Measurements from ENCODE around the gene CNGB1.
"Not testable (repeated sequence)": the region's sequence is repeated elsewhere in the genome, so short reads cannot be mapped to it uniquely, and the experiment has no call there.

The CNGB1 gene

DNA sequence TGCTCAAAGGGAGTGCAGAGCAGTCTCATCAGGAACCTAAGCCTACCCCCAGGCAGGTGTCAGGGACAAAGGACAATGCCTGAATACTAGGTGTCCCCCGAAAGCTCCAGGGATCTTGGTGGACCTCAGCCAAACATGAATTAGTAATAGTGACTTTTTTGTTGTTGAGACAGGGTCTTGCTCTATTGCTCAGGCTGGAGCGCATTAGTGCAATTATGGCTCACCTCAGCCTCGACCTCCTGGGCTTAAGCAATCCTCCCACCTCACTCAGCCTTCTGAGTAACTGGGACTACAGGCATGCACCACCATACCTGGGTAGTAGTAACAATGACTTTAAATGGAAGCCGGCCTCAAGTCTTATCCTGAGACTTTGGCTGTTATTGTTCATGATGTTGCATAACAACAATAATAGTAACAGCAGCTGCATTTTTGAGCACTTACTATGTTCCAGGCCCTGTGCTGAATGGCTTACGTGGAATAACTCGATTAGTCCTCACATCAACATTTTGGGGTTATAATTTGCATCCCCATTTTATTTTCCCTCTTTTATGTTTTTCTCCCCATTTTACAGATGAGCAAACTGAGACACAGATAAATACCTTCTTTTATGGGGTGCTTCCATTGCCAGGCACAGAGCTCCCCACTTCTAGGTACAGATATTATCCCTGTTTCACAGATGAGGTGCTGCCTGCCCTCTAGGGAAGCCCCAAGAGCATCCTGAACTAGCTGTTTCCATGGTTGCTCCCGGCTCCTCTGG is 19.5 kb downstream of the CNGB1 start:
- no peak for DNase-seq

DNA sequence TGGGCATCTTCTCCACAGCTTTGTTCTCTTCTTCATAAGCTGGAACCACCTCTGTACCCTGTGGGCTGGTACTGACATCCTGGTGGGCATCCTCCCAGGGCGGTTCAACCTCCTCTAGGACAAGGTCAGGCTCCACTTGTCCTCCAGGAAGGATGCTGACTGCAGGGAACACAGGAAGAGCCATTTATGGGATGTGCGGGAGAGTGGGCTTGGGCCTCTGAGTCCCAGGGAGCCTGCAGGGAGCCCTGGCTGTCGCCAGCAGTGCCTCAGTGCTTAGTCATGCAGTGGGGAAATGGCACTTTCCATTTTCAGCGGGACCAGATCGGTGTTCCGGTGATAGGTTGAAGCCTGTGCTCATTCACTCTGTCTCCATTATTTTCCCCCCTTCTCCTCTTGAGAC is 20.5 kb downstream of the CNGB1 start:
- no peak for DNase-seq

- DNase-seq = no peak
These were observed 21.2 kb downstream of the CNGB1 start for GRCh38 chr16:57949595-57950238.

GRCh38 chr16:57949013-57949412 is 21.9 kb downstream of the CNGB1 start:
- no peak for DNase-seq

GRCh38 chr16:57948027-57948426 is 22.9 kb downstream of the CNGB1 start:
- DNase-seq = no peak

DNA sequence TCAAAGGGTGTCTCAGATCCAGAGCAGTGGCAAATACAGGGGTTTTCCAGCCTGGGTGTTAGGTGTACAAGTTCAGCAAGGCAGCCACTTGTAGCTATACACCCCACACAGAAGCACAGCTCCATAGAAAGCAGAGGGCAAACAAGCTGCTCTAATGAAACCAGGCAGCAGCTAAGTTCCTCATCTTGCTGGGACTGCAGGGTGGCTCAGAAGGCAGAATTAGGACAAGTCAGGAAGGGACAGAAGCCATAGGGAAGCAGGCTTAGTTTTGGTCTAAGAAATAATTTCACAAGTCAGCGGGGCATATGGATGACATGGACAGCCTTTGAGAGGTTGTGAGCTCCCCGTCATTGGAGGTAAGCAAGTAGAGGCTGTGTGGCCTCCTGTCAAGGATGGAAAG is 23.7 kb downstream of the CNGB1 start:
- no peak for DNase-seq

- no peak for DNase-seq
These were observed 24.6 kb downstream of the CNGB1 start for GRCh38 chr16:57946181-57946801.

- DNase-seq = no peak
These were observed 25.2 kb downstream of the CNGB1 start for GRCh38 chr16:57945740-57946138.

- no peak for DNase-seq
These were observed 25.8 kb downstream of the CNGB1 start for GRCh38 chr16:57944970-57945739.

DNA sequence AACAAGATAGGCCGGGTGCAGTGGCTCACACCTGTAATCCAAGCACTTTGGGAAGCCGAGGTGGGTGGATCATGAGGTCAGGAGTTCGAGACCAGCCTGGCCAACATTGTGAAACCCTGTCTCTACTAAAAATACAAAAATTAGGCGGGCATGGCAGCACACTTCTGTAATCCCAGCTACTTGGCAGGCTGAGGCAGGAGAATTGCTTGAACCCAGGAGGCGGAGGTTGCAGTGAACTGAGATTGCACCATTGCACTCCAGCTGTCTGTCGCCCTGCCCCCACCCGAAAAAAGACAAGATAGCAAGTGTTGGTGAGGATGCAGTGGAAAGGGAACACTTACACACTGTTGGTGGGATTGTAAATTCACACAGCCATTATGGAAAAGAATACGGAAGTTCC is 27.5 kb downstream of the CNGB1 start:
- not testable (repeated sequence) for DNase-seq

DNA sequence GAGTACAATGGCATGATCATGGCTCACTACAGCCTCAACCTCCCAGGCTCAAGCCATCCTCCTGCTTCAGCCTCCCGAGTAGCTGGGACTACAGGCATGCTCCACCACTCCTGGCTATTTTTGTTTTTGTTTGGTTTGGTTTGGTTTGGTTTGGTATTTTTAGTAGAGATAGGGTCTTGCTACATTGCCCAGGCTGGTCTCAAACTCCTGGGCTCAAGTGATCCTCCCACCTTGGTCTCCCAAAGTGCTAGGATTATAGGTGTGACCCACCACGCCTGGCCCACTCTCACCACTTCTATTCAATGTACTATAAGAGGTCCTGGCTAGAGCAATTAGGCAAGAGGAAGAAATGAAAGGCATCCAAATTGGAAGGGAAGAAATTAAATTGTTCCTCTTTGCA is 29.0 kb downstream of the CNGB1 start:
- not testable (repeated sequence) for DNase-seq

DNA sequence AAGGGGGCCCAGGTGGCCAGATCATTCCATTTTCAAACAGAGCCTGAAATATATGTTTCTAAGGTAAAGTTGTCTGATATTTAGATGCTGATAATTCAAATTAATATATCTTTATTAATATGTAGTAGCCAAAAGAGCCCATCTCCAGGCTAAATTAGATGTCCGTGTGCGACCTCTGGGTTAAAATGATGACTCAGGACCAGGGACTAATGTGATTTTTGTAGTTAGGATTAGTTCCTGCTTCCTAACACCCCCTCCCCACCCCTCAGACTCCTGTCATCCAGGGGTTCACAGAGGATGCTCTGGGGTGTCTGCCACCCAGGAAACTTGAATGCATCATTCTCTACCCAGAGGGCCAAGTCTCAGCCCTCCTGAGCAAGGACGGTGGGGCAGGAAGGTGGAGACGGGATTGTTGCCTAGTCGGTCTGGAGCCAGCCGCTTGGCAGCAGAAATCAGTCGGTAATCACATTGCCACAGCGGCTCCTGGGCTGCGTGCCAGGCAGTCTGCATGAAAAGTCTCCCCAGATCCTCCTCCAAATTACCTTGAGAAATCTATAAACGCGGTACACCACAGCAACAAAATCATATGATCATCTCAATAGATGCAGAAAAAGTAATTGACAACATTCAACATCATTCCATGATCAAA is 29.8 kb downstream of the CNGB1 start:
- no peak for DNase-seq

- DNase-seq = no peak
These were observed 30.5 kb downstream of the CNGB1 start for GRCh38 chr16:57940382-57940966.

DNA sequence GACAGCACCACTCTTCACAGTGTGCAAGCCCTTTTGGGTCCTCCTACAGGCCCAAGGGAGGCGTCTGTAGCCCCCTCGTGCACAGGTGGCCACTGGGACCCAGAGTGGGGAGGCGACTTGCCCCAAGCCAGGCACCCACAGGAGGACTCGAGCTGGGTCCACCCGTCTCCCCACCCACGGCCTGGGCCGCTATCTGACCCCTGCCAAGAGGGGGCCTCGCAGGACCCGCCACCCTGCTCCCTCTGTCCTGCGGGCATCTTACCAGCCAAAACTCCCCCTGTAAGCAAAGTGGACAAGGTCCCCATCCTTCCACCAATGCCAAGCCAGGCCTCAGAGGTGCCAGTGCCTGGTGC is 31.1 kb downstream of the CNGB1 start:
- DNase-seq = no peak

GRCh38 chr16:57938936-57939871 is 31.7 kb downstream of the CNGB1 start:
- DNase-seq = no peak

- DNase-seq = no peak
These were observed 32.4 kb downstream of the CNGB1 start for GRCh38 chr16:57938484-57938883.

DNA sequence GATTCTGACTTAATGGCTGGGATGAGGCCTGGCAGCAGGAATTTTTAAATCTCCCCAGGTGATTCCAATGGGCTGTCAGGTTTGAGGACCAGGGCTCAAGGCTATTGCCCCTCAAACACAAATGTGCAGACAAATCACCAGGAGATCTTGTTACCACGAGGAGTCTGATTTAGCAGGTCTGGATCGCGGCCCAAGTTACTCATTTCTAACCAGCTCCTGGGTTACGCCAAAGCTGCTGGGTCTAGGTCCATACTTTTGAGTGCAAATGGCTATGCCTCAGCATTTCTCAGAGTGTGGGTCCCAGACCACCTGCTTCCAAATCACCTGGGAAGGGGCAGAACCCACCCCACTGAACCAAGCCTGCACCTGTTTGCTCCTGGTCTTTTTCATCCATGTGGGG is 33.1 kb downstream of the CNGB1 start:
- no peak for DNase-seq

- no peak for DNase-seq
These were observed 35.0 kb downstream of the CNGB1 start for GRCh38 chr16:57935904-57936303.

GRCh38 chr16:57930533-57930932 is 40.4 kb downstream of the CNGB1 start:
- DNase-seq = no peak

GRCh38 chr16:57929250-57929649 is 41.7 kb downstream of the CNGB1 start:
- DNase-seq = no peak

DNA sequence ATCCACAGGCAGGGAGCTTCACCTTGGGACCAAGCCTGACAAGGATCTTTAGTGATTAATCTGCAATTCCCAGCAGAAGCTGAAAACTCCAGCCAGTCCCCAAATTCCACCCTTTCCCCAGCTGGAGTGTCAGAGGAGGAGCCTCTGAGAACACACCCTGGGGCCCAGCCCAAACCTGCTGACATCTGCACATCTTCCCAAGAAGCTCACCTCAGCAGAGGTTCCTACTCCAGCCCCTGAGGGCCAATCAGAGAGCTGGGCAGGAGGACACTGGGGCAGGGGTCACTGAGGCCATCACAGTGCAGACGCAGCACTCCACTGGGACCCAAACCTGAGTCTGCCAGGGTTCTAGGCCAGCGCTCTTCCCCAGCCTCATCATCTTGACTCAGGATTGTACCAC is 44.9 kb downstream of the CNGB1 start:
- DNase-seq = no peak

GRCh38 chr16:57925310-57925709 is 45.6 kb downstream of the CNGB1 start:
- DNase-seq = no peak

Measured in activated naive CD4-positive, alpha-beta T cell (primary cell).